Measurements from ENCODE around the gene ADARB1.
"Not testable (repeated sequence)": the region's sequence is repeated elsewhere in the genome, so short reads cannot be mapped to it uniquely, and the experiment has no call there.

ADARB1 gene

DNA sequence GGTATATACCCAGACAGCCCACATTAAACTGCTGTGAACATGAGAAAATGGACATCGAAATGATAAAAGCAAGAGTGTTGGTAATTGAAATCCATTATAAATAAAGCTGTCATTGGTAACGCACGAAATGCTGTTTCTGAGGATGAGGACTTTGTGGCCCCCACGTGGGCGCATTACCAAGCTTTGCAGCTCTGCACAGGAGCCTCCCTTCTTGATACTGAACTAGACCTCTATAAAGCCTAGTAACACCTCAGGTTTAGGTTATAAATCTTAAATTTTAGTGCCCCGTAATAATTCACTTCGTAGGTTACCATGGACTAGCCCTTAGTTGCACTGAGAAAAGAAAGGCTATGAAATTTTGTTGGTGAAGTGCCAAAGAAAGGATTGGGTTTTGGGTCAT is 45.4 kb downstream of the ADARB1 start:
- DNase-seq, result no peak

DNA sequence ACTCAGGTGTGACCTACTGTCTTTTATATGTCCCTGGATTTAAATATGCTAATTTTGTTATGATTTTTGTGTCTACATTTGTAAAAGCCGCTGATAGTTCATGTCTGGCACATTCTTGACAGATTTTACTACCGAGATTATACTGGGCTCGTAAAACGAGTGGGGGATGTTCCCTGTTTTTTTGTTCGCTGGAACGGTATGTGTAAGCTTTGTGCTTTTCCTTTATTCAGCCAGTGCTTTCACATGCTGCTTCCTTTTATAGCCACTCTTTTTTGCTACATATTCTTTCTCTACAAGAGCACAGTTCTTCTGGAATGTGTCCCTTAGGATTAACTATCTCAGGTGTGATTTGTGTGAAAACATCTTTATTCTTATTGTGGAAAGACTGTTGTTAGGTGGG is 46.6 kb downstream of the ADARB1 start:
- DNase-seq, result no peak

DNA sequence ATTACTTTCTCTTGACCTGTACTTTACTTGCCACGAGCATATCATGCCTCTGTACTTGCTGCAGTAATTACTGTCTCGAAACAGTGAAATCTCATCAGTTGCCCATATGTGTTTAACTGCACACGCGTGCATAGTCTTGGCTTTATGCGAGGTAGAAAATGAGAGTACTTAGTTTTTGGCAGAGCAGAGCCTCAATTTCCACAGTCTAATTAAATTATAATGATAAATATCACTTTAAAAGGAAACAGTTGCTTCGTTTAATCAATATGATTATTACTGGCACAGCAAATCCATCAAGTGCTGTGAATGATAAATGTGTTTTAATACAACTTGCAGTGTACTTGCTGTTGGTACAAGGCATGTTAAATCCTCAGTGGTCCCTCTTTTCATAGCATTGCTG is 47.6 kb downstream of the ADARB1 start:
- no peak for DNase-seq

DNA sequence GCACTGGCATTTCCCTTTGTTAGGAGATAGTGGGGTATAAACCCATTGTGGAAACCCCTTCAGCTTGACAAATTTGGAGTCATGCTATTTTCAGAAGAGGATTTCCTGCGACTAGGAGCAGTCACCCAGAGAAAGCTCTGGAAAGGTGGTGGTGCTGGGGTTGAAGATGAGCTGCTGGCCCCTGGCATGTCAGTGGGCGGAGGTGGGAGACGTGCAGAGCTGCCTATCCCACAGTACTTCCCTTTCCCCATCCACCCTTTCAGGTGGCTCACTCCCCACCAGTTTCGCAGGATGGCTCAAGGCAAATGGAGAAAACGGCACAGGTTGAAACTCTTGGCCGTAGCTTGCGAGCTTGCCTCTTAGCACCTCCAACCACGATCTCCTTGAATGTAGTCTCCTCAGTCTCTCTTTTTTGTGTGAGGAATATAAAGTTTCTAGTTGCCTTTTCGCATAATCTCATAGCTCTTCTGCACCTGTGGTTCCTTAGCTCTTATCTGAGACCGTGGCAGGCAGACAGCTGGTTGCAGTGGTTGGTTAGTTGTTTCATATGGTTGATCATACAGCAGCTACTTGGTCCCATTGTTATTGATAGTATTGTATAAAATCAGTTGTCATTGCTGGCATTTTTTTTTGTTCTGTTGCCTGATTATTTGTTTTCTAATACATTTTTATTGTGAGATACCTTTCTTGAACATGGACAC is 48.2 kb downstream of the ADARB1 start:
- DNase-seq, result no peak

- no peak for DNase-seq
Measured at GRCh38 chr21:45123440-45123839, 49.1 kb downstream of the ADARB1 start.

DNA sequence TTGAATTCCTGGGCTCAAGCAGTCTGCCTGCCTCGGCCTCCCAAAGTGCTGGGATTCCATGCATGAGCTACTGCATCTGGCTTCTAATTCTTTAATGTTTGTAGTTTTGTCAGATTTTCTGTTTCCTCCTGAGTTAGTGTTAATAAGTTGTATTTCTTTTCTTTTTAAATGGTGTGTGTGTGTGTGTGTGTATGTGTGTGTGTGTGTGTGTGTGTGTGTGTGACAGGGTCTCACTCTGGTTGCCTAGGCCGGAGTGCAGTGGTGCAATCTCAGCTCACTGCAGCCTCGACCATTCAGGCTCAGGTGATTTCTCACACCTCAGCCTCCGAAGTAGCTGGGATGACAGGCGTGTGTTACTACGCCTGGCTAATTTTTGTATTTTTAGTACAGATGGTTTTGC is 50.2 kb downstream of the ADARB1 start:
- no peak for DNase-seq

GRCh38 chr21:45125357-45125756 is 51.0 kb downstream of the ADARB1 start:
- no peak for DNase-seq

DNA sequence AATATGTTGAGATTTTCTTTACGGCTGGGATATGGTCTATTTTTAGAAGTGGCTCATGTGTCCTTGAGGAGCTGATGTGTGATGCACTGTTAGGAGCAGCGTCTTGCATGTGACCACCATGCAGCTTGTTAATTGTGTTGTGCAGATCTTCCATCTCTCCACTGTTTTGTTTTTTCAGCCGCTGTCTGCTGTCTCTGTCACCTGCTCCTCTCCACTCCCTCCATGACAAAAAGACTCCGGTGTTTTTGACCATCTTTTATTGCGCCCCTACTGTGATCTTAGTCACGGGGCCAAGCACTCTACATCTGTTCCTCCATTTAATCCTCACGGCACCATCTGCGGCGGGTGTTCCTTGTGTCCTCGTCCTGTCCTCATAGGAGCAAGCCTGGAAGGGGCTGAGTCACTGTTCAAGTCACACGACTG is 51.8 kb downstream of the ADARB1 start:
- no peak for DNase-seq

GRCh38 chr21:45126983-45127382 is 52.6 kb downstream of the ADARB1 start:
- DNase-seq, result no peak

GRCh38 chr21:45127937-45128336 is 53.6 kb downstream of the ADARB1 start:
- DNase-seq, result no peak

DNA sequence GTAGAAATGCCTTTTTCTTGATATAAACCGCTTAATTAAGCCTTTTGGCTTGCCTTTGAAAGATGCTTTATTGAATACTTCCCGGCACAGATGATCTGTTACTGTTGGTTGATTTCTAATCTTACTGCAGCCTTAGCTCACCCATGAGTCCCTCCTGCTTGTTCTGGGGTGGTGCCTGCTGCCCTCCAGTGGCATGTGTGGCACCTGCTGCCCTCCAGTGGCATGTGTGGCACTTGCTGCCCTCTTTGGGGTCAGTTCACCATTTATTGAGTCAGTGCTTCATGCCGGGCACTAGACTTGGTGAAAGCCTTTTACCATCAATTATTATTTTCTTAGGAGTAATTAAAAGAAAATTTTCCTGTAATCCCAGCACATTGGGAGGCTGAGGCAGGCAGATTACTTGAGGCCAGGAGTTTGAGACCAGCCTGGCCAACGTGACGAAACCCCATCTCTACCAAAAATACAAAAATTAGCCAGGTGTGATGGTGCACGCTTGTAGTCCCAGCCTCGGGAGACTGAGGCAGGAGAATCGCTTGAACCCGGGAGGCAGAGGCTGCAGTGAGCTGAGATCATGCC is 54.3 kb downstream of the ADARB1 start:
- DNase-seq, result peak; percentile 79

DNA sequence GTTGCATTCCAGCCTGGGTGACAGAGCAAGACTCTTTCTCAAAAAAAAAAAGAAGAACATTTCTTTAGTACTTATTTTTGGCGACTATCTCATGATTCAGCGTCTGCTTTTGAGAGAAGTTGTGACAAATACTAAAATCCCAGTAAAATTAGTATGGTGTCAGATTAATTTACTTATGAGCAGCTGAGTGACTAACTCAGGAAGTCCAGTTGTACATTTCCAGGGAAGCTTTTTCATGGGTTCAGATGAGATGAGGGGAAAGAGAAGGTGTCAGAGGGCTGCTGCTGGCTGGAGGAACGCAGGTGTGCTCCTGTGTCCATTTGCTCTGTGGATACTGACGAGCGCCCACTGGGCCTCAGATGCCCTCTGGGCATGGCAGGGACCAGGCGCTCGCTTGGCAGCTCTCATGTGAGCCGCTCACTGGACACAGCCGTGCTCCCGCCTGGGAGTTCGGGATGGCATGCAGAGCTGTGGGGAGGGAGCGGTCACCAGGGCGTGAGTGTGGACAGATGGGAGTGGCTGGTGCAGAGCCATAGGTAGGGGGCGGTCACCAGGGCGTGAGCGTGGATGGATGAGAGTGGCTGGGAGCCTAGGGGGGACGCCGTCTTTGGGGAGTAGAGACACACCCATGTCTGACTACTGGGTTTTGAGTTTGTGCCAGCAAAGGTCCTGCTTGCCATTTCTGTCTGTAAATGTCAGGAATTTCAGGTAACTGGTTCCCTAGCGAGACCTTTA is 55.0 kb downstream of the ADARB1 start:
- DNase-seq, result peak; percentile 77

GRCh38 chr21:45130324-45130774 is 56.0 kb downstream of the ADARB1 start:
- DNase-seq, result peak; percentile 81

DNA sequence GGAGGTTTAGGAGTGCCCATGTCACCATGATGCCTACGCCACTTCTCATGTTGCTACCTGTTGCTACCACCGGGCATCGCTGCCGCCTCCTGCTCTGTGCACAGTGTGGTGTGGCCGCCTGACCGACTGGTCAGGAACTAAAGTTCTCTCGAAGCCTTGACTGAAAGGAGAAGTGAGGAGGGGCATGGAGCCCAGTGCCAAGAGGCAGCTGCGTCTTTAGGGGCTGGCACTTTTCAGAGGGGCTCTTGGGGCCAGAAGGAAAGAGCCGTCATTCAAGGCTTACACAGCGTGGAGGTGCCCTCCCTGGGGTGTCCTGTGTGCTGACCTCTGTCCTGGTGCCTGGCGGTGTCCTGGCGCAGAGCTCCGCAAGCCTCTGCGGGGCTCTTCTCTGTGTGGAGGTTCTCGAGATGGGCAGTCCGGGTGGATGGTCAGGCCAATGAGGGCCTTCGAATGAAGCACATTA is 57.2 kb downstream of the ADARB1 start:
- no peak for DNase-seq

- peak; percentile 57 for DNase-seq
Measured at GRCh38 chr21:45132841-45133573, 58.6 kb downstream of the ADARB1 start.

DNA sequence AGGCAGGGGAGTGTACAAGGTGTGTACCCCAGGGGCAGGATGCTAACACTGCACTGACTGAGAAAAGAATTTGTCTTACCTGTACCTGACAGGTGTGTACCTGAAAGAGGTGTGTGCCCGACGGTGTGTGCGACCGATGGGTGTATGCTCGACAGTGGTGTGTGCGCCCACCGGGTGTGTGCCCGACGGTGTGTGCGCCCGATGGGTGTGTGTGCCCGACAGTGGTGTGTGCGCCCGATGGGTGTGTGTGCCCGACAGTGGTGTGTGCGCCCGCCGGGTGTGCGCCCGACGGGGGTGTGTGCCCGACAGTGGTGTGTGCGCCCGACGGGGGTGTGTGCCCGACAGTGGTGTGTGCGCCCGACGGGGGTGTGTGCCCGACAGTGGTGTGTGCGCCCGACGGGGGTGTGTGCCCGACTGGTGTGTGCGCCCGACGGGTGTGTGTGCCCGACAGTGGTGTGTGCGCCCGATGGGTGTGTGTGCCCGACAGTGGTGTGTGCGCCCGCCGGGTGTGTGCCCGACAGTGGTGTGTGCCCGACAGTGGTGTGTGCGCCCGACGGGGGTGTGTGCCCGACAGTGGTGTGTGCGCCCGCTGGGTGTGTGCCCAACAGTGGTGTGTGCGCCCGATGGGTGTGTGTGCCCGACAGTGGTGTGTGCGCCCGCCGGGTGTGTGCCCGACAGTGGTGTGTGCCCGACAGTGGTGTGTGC is 59.3 kb downstream of the ADARB1 start:
- not testable (repeated sequence) for DNase-seq

- DNase-seq, result no peak
Measured at GRCh38 chr21:45134279-45135076, 60.1 kb downstream of the ADARB1 start.

GRCh38 chr21:45135122-45135521 is 60.7 kb downstream of the ADARB1 start:
- no peak for DNase-seq

DNA sequence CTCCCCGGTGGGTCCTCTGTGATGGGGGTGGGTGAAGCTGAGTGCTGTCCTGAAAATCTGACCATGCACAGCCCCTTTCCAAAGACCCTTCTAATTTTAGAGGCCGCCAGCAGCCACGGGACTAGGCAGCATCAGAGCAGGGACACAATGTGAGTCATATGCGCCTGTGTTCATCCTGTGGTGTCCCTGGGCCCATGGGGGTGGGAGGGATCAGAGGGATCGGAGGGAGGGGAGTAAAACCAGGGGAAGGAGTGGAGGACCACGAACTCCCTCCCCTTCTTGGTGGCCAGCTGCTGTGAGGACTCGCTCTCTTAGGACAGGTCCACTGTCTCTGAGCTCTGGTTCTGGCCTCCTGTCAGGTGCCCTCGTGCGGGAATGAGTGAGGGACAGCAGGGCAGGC is 61.5 kb downstream of the ADARB1 start:
- peak; percentile 35 for DNase-seq

DNA sequence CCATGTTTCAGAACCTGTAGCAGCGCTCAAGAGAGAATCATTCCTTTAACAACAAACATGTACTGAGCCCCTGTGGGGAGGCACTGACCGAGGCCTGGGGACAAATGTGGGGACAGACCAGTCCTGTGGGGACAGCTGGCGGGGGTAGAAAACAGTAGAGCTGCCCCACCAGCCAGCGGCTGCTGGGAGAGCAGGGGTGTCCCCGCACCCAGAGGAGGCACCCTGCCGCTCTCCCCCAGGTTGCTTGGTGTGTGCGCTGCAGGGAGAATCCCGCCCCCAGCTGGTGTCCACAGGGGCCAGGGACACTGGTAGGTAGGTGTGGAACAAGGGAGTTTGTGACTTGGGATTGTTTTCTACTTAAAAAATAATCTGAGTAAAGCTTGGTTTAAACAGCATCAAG is 62.1 kb downstream of the ADARB1 start:
- no peak for DNase-seq

GRCh38 chr21:45136927-45137611 is 62.7 kb downstream of the ADARB1 start:
- peak; percentile 88 for DNase-seq
